ENCODE data around the gene ACO2. TPM values are rescaled to one million over a fixed set of nuclear protein-coding genes. Genes with fewer than 3 reads are reported as not detected.

The ACO2 gene
- total and polyA plus RNA-seq, 10 of the 15 experiments (the other 5 are each of a cell fraction or from before 2014, with no cell fraction given) = 21.4 to 214 (median 88.5) TPM

- in situ Hi-C loops (cut with MboI) (no loop called here), intact Hi-C loops (cut with micrococcal nuclease; ENCODE audit: unreplicated experiment) (loop anchor here (1.0 to 5.0 kb wide), 2 partner anchors 21 to 33 kb away; no protein-coding TSS in a partner anchor)
- peaks cover 5 to 27% of the 10 kb centered on the region in 2 experiments for H3K36me3 ChIP-seq (ENCODE audit: control insufficient read depth in 2 of 2, insufficient read depth in 2 of 2, low read length in 1 of 2)
- ChIA-PET SMC1A (ENCODE audit: uncharacterized antibody, unreplicated experiment) (interaction anchor here (0.6 to 5.8 kb wide), 9 partner anchors 10 to 67 kb away, joined by 3 to 59 read pairs (median 5); partner anchors contain the start of gene TOB2), RAD21 (ENCODE audit: unreplicated experiment) (interaction anchor here (0.8 to 2.7 kb wide), 15 partner anchors 9 to 183 kb away, joined by 3 to 30 read pairs (median 6); partner anchors contain the start of genes RANGAP1, TEF and TOB2), CTCF (interaction anchor here (1.0 to 3.1 kb wide), 11 partner anchors 10 to 150 kb away, joined by 3 to 26 read pairs (median 6); partner anchors contain the start of gene TOB2), POLR2A (interaction anchor here (0.8 to 3.3 kb wide), 12 partner anchors 10 to 364 kb away, joined by 3 to 88 read pairs (median 6); partner anchors contain the start of genes PMM1, SREBF2, TEF and TOB2)
- peak overlapping the region; percentile 83 for H3K4me2 ChIP-seq (ENCODE audit: control insufficient read depth, insufficient read depth)
- DNase-seq (ENCODE audit: low read depth, low spot score) (no peak), ATAC-seq (peak; percentile 42), FAIRE-seq (no peak)
- TSS peak; percentile 77 for BruUV-seq (replicated peaks)
- WGBS (ENCODE audit: insufficient coverage, insufficient replicate concordance, low lambda C conversion rate, missing lambda C conversion rate) = under 1% methylated on average over 30 of the region's 30 CpGs
- H2AFZ ChIP-seq (ENCODE audit: control insufficient read depth, low read depth, low read length) = peak overlapping the region; percentile 94
- H3K27ac ChIP-seq (ENCODE audit: control insufficient read depth, insufficient read depth) = peak overlapping the region; percentile 97
- peaks cover 17% of the 10 kb centered on the region for H3K4me1 ChIP-seq (ENCODE audit: control insufficient read depth, insufficient read depth, low read length)
- peak; percentile 47 for TF ChIP-seq NR2F1 (conservative IDR thresholded peaks at IDR 0.05)
- peak; percentile 93; the same call in 1 of the 2 replicates for TF ChIP-seq ESRRA (IDR thresholded peaks at IDR 0.05; ENCODE audit: low read length)
- TF ChIP-seq NKRF (conservative IDR thresholded peaks at IDR 0.05) = peak; percentile 93
- no peak for TF ChIP-seq JUND (IDR thresholded peaks at IDR 0.05; ENCODE audit: low read depth, low read length)
- no peak for TF ChIP-seq CBX5 (IDR thresholded peaks at IDR 0.05; ENCODE audit: low read depth)
- TF ChIP-seq POU2F2 (IDR thresholded peaks at IDR 0.05; ENCODE audit: borderline replicate concordance, low read depth, low read length) = 0 out of 3 replicates have a peak, but pooled peaks have one; percentile 2
- no peak for TF ChIP-seq FOXK2 (IDR thresholded peaks at IDR 0.05)
- TF ChIP-seq CHD1 (IDR thresholded peaks at IDR 0.05; ENCODE audit: low read depth, low read length) = 0 out of 2 replicates have a peak, but pooled peaks have one; percentile 81
- TF ChIP-seq LARP7 (IDR thresholded peaks at IDR 0.05) = peak; percentile 80; the same call in 1 of the 2 replicates
- 0 out of 2 replicates have a peak, but pooled peaks have one; percentile 80 for TF ChIP-seq SIN3A (IDR thresholded peaks at IDR 0.05; ENCODE audit: low read depth, low read length)
- no peak for TF ChIP-seq RAD51 (IDR thresholded peaks at IDR 0.05)
- TF ChIP-seq RELB (IDR thresholded peaks at IDR 0.05; ENCODE audit: low read depth) = peak; percentile 9
- no peak for TF ChIP-seq SRF (IDR thresholded peaks at IDR 0.05; ENCODE audit: low read depth in 2 of 2, low read length in 2 of 2)
- no peak for TF ChIP-seq MYC (IDR thresholded peaks at IDR 0.05; ENCODE audit: insufficient read depth, insufficient read length, insufficient replicate concordance, low read length, severe bottlenecking)
- no peak for TF ChIP-seq NFYA (IDR thresholded peaks at IDR 0.05; ENCODE audit: borderline replicate concordance, low read depth, low read length)
- 0 out of 2 replicates have a peak, but pooled peaks have one; percentile 1 for TF ChIP-seq HDGF (IDR thresholded peaks at IDR 0.05)
- TF ChIP-seq GATAD2B (conservative IDR thresholded peaks at IDR 0.05; ENCODE audit: low read depth) = peak; percentile 37; the same call in 1 of the 2 replicates
- TF ChIP-seq SREBF1 (IDR thresholded peaks at IDR 0.05; ENCODE audit: low read length) = no peak
- 0 out of 2 replicates have a peak, but pooled peaks have one; percentile 34 for TF ChIP-seq DPF2 (IDR thresholded peaks at IDR 0.05)
- H3K79me2 ChIP-seq (ENCODE audit: control insufficient read depth, insufficient read depth, low read length) = peaks cover 74% of the 10 kb centered on the region
- no peaks in the 10 kb centered on the region for H3K27me3 ChIP-seq (replicated peaks in 1 of 2; ENCODE audit: control insufficient read depth in 2 of 2, insufficient read depth in 2 of 2, low read length in 1 of 2)
- no peaks in the 10 kb centered on the region for H3K9me3 ChIP-seq (replicated peaks; ENCODE audit: control insufficient read depth, insufficient read depth, low read length)
- peak overlapping the region; percentile 85 for H3K9ac ChIP-seq (ENCODE audit: control insufficient read depth, insufficient read depth, low read length)
- peaks cover 3% of the 10 kb centered on the region; the same call in 1 of the 2 replicates for H4K20me1 ChIP-seq (ENCODE audit: control insufficient read depth, insufficient read depth)
- peak overlapping the region; percentile 80 for H3K4me3 ChIP-seq
Measured at GRCh38 chr22:41469218-41469851, 418 bp downstream of the ACO2 start.

All from GM12878 (cell line).